Gastrocnemius medialis (tissue), 4 donors: Measurements from ENCODE around the gene SYDE2. TPM values are rescaled to one million over a fixed set of nuclear protein-coding genes. Genes with fewer than 3 reads are reported as not detected.

Experiments
- ATAC-seq, 2 donors: fragments of 150-250 bp; one replicate each; pipeline ENCODE4 v1.9.1; 2016
- DNase-seq, 2 donors: peaks; one replicate each; pipeline ENCODE4 v3.0.0-alpha.2; 2019
- H3K27ac ChIP-seq, 4 donors: fragments of 200-600 bp; sonication (generic); 1 replicate in 1 of 4; 2 replicates in 3 of 4; pipeline ENCODE4 v1.5.1; 2016 to 2018; ENCODE audit warnings: mild to moderate bottlenecking in 2 of 4, moderate library complexity in 1 of 4
- H3K27me3 ChIP-seq, 3 donors: fragments of 200-600 bp; sonication (generic) in 2 of 3; 1 replicate in 1 of 3; 2 replicates in 2 of 3; pipeline versions ENCODE4 v1.5.1 to v1.6.0; 2016 to 2019; ENCODE audit warnings: mild to moderate bottlenecking in 1 of 3, moderate library complexity in 1 of 3
- H3K36me3 ChIP-seq, 2 donors: fragments of 200-600 bp; sonication (generic) in 1 of 2; one replicate each; pipeline ENCODE4 v1.5.1; 2017 to 2018
- H3K4me1 ChIP-seq, 2 donors: fragments of 200-600 bp; sonication (generic) in 1 of 2; one replicate each; pipeline ENCODE4 v1.5.1; 2016 to 2017; ENCODE audit warnings: mild to moderate bottlenecking in 2 of 2
- H3K4me3 ChIP-seq, 4 donors: fragments of 200-600 bp; sonication (generic) in 3 of 4; 1 replicate in 1 of 4; 2 replicates in 3 of 4; pipeline ENCODE4 v1.5.1; 2016 to 2019; ENCODE audit warnings: mild to moderate bottlenecking in 2 of 4
- H3K9me3 ChIP-seq, 3 donors: fragments of 200-600 bp; sonication (generic) in 2 of 3; 1 replicate in 1 of 3; 2 replicates in 2 of 3; pipeline ENCODE4 v1.5.1; 2016 to 2019
- POLR2A ChIP-seq, 2 donors: fragments of 450-650 bp; IDR thresholded peaks; one replicate each; pipeline ENCODE4 v1.6.1; 2017; ENCODE audit warnings: antibody characterized with exemption in 2 of 2, mild to moderate bottlenecking in 2 of 2, moderate library complexity in 2 of 2
- in situ Hi-C, 4 donors: fragments of 200-750 bp; cut with MboI; loops; one replicate each; pipeline versions ENCODE4 v1.15.0 to v1.8.0; 2017; ENCODE audit warnings: low sequenced_read_pairs in 4 of 4
- intact Hi-C: fragments of 100-400 bp; cut with DNase I; formaldehyde crosslinking; loops from one replicate; pipeline ENCODE4 v1.15.1; 2023; ENCODE audit warnings: low total_unique reads
- total RNA-seq, 4 donors: library from RNA; depleted of rRNA; stranded (reverse); fragments of >200 nt; gene quantifications; one replicate each; pipeline versions ENCODE4 v1.1.0 to v1.2.3, GENCODE V29; 2016
- TF ChIP-seq, protein P1 (sequence below), 5 experiments: fragments of 450-650 bp in 3 of 5; fragments of 200-600 bp in 2 of 5; sonication (generic) in 2 of 5; IDR thresholded peaks in 4 of 5; conservative IDR thresholded peaks in 1 of 5; 1 replicate in 4 of 5; 2 replicates in 1 of 5; pipeline ENCODE4 v1.5.1; 2016 to 2019; ENCODE audit warnings: antibody characterized with exemption in 5 of 5, mild to moderate bottlenecking in 3 of 5, moderate library complexity in 3 of 5

Gene SYDE2
- total RNA-seq, 4 donors from 2014 or later, result 3.8 to 7.2 (median 4.9) TPM

DNA sequence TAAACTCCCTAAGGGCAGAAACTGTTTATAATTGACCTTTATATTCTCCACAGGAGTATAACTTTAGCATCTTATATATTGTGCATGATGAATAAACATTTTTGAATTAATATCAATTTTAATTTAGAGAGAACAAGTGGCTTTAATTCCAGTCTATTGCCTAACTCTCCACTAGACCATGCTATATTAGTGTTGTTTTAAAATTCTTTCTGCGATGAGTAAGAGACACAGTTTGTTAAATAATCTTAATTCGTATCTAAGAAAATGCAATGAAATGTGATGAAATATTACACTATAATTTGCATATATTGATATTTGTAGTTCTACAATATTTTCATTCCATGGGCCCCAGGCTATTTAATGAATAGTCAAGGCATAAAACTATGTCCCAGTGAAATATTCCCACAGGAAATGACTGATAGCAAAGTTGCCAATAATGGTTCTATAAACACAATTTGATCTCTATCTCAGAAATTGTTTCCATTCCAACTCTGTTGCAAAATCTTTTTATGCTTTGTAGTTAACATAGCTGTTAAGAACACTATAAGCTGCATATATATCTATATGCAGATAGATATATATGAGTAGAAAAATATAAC, 2.9 kb upstream of the SYDE2 start:
- no peak overlapping the region for H3K4me3 ChIP-seq
- ATAC-seq (no peak), DNase-seq (no peak)
- in situ Hi-C loops, result no loop called here
- no peaks in the 10 kb centered on the region for H3K36me3 ChIP-seq
- intact Hi-C loops, result loop anchor here (5.0 kb wide), 1 partner anchor 74 kb away; the partner anchor contains the start of gene BCL10
- no peaks in the 10 kb centered on the region for H3K27me3 ChIP-seq
- H3K4me1 ChIP-seq, result peaks cover 9 to 13% of the 10 kb centered on the region in 2 donors
- no peak overlapping the region for H3K27ac ChIP-seq
- H3K9me3 ChIP-seq, result no peaks in the 10 kb centered on the region
- no peak for TF ChIP-seq POLR2A (IDR thresholded peaks at IDR 0.05)
- TF ChIP-seq, protein P1, sequence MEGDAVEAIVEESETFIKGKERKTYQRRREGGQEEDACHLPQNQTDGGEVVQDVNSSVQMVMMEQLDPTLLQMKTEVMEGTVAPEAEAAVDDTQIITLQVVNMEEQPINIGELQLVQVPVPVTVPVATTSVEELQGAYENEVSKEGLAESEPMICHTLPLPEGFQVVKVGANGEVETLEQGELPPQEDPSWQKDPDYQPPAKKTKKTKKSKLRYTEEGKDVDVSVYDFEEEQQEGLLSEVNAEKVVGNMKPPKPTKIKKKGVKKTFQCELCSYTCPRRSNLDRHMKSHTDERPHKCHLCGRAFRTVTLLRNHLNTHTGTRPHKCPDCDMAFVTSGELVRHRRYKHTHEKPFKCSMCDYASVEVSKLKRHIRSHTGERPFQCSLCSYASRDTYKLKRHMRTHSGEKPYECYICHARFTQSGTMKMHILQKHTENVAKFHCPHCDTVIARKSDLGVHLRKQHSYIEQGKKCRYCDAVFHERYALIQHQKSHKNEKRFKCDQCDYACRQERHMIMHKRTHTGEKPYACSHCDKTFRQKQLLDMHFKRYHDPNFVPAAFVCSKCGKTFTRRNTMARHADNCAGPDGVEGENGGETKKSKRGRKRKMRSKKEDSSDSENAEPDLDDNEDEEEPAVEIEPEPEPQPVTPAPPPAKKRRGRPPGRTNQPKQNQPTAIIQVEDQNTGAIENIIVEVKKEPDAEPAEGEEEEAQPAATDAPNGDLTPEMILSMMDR (IDR thresholded peaks at IDR 0.05 in 4 of 5, conservative IDR thresholded peaks at IDR 0.05 in 1 of 5), result no peak

DNA sequence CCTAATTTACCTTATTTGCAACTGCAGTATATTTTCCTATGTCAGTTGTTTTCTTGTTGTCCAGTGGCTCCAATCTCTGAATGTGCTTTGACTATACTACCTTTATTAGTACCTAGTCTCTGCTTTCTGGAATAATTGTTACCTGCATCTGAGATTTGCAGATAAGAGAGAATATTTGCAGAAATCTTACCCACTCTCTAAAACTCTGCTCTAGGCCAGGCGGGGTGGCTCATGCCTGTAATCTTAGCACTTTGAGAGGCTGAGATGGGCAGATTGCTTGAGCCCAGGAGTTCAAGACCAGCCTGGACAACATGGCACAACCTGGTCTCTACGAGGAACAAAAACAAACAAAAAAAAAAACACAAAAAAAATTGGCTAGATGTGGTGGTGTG, 2.0 kb upstream of the SYDE2 start:
- H3K27me3 ChIP-seq, result no peaks in the 10 kb centered on the region
- no peak overlapping the region for H3K4me3 ChIP-seq
- in situ Hi-C loops, result no loop called here
- H3K9me3 ChIP-seq, result no peaks in the 10 kb centered on the region
- intact Hi-C loops, result loop anchor here (5.0 kb wide), 1 partner anchor 74 kb away; the partner anchor contains the start of gene BCL10
- H3K27ac ChIP-seq, result no peak overlapping the region
- peaks cover 11 to 17% of the 10 kb centered on the region in 2 donors for H3K4me1 ChIP-seq
- TF ChIP-seq POLR2A (IDR thresholded peaks at IDR 0.05), result no peak
- TF ChIP-seq, protein P1 (IDR thresholded peaks at IDR 0.05 in 4 of 5, conservative IDR thresholded peaks at IDR 0.05 in 1 of 5), result no peak
- DNase-seq (no peak), ATAC-seq (no peak)
- H3K36me3 ChIP-seq, result no peaks in the 10 kb centered on the region

DNA sequence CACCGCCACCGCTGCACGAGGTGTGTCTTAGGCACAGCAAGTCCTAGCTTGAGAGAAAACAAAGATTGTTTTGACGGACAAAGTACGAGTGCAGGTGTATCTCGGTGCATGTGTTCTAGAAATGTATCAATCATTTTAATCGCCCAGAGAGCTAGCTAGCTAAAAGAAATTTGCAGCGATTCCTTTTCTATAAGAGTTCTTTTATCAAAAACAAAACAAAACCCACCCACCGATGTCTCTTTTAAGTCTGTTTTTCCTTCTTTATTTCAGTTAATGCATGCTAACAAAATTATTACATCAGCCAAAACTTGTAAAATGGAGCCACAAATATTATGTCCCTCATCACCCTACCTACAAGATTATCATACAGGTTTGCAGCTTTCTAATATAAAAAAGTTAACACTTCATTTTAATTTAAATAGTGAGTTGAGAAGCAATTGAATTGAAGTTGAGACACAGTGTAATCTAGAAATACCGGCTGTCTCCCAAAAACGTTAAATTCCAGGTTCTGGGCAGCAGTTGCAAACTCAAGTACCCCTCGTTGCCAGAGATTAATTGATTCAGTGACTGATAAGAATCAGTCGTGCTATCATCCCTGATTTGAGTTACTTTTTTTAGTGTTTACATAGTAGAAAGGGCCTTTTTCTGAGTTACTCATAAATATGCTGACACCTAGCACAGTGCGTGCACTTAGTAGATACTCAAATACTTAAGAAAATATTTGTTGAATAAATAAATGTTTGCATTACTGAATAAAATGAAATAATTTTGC, 1.5 kb upstream of the SYDE2 start:
- TF ChIP-seq POLR2A (IDR thresholded peaks at IDR 0.05), result no peak
- TF ChIP-seq, protein P1 (IDR thresholded peaks at IDR 0.05 in 4 of 5, conservative IDR thresholded peaks at IDR 0.05 in 1 of 5), result no peak
- peak overlapping the region; percentile 86 to 95 (median 94) for H3K27ac ChIP-seq
- peak overlapping the region; percentile 76 to 96 (median 78) for H3K4me3 ChIP-seq
- intact Hi-C loops, result loop anchor here (5.0 kb wide), 1 partner anchor 75 kb away; the partner anchor contains the start of gene BCL10
- ATAC-seq (peak; percentile 14 to 67), DNase-seq (peak in 1 of 2 donors; percentile 42)
- H3K4me1 ChIP-seq, result peaks cover 11 to 17% of the 10 kb centered on the region in 2 donors
- H3K36me3 ChIP-seq, result no peaks in the 10 kb centered on the region
- H3K9me3 ChIP-seq, result no peaks in the 10 kb centered on the region
- no peaks in the 10 kb centered on the region for H3K27me3 ChIP-seq
- in situ Hi-C loops, result no loop called here

DNA sequence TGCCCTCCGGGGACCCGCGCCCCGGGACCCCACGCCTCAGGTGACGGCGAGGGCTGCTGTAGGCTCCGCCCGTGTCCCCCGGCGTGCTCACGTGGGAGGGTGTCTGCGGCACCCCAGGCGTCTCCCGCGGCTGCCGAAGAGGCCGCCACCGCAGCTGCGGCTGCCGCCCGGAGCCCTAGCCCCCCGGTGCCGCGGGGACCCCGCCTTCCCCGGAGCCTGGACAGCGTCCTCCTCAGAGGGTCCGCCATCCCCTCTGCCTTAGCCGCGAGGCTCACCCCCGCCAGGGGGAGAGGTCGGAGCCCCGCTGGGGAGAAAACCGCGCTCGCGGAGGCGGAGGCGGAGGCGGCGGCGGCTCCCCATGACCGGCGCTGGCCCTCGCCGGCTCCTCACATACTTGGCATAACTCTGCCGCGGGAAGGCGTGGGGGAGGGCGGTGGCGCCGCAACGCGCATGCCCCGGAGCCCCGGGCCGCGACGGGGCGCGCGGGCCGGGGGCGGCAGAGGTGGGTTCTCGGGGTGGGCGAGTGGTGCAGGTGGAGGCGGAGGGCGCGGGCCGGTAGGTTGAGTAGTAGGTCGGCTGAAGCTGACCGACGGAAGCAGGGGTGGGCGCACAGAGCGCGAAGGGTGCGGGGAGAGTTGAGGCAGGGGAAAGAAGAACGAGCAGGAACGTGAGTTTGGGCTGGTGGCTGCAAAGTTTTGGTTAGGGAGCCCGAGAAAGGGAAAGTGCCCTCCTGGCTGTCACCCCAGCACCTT, 700 bp upstream of the SYDE2 start:
- TF ChIP-seq, protein P1 (IDR thresholded peaks at IDR 0.05 in 4 of 5, conservative IDR thresholded peaks at IDR 0.05 in 1 of 5), result no peak
- TF ChIP-seq POLR2A (IDR thresholded peaks at IDR 0.05), result peak; percentile 30 to 31
- intact Hi-C loops (loop anchor here (2.0 to 5.0 kb wide), 4 partner anchors 27 to 379 kb away; partner anchors contain the start of genes BCL10, C1orf52 and CCN1), in situ Hi-C loops (no loop called here)
- H3K4me1 ChIP-seq, result peaks cover 11 to 17% of the 10 kb centered on the region in 2 donors
- no peaks in the 10 kb centered on the region for H3K27me3 ChIP-seq
- ATAC-seq, result peak; percentile 80 to 81
- H3K36me3 ChIP-seq, result no peaks in the 10 kb centered on the region
- DNase-seq, result peak; percentile 24 to 59
- H3K27ac ChIP-seq, result peak overlapping the region; percentile 86 to 95 (median 94)
- H3K9me3 ChIP-seq, result no peaks in the 10 kb centered on the region
- H3K4me3 ChIP-seq, result peak overlapping the region; percentile 76 to 96 (median 78)
